GM19239 (cell line): ENCODE data around the gene METRN.

ENCODE experiments used
- DNase-seq: peaks from one replicate; pipeline ENCODE4 v3.0.0; 2011; ENCODE audit warnings: low spot score; ENCODE audit not compliant: insufficient read length
- FAIRE-seq: peaks from 2 replicates; lab custom pipeline; 2011; peaks lifted over from hg19 to GRCh38; lab: Jason Lieb, UNC

METRN gene

DNA sequence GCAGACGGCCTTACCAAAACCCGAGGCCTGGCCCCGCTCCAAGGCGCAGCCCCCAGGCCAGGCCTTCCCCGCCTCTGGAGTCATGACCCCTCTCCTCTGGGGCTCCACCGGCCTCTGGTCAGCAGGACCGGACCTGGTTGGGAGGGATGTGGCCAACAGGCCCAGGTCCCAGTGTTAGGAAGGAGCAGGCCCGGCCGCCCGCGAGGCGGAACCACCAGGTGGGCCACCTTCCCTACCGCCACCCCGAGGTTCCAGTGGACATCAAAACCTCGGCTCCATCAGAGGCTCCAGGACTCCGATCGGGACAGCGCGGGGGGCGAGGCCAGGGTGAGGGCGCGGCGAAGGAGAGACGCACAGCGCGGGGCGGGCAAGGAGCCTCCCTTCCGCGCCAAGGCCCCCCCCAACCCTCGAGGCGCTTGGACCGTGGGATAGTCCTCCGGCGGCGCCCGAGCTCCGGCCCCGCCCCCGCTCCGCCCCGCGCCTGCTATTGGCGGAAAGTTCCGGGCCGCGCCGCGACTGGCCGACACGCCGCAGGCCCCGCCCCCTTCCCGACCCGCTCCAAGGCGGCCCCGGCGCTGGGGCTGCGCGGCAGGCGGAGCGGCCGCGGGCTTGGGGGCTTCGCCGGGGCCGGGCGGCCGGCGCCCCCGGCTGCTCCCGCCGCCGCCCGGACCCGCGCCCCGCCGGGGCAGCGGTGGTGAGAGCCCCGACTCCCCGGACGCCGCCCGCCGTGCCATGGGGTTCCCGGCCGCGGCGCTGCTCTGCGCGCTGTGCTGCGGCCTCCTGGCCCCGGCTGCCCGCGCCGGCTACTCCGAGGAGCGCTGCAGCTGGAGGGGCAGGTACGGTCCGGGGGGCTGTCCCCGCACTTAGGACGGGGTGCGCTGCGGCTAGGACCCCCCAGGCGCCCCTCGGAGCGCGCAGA, at the start of gene METRN:
Gene METRN, plus strand, starts transcription at position 561 of the 919 bp plus-strand sequence. Its CDS starts 172 bp downstream, at position 733.
- DNase-seq = peak; percentile 99
- FAIRE-seq = peak; percentile 84

DNA sequence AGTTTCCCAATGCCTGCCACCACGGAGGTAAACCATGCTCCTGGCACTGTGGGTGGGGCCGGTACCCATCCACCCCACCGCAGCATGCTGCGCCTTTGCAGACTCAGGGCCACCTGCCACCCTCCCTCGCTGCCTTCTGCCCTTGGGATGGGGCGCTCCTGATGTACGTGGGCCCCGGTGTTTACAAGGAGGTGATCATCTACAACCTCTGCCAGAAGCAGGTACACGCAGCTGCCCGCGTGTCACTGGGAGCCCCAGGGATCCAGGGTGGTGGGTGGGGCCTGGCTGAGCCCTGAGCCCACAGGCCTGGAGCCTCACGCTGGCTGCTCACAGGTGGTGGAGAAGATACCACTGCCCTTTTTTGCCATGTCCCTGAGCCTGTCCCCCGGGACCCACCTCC, 48.3 kb upstream of the METRN start:
- FAIRE-seq = no peak
- DNase-seq = no peak

DNA sequence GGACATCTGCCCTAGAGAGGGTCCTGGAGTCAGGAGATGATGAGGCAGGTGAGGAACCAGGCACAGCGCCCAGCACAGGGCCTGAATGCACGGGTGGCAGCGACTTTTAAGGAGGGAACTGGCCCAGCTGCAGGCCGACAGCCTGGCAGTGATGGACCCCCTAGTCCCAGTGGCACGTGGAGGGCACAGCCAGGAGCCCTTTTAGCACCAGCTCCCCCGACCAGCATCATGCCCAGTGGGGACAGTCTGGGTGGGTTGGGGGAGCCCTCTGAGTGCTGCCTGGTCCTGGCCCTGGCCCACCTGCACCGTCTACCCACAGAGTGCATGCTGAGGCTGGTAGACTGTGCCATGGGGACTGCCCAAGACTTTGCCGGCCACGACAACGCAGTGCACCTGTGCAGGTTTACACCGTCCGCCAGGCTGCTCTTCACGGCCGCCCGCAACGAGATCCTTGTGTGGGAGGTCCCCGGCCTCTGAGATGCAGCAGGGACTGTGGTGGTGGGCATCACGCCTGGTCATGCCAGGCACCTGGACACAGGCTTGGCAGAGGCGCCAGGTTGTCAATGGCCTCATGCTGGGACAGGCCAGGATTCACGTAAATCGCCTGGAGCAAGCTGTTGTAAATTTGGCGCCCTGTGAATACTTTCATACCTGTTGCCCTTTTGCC, 47.7 kb upstream of the METRN start:
- DNase-seq (no peak), FAIRE-seq (no peak)

DNA sequence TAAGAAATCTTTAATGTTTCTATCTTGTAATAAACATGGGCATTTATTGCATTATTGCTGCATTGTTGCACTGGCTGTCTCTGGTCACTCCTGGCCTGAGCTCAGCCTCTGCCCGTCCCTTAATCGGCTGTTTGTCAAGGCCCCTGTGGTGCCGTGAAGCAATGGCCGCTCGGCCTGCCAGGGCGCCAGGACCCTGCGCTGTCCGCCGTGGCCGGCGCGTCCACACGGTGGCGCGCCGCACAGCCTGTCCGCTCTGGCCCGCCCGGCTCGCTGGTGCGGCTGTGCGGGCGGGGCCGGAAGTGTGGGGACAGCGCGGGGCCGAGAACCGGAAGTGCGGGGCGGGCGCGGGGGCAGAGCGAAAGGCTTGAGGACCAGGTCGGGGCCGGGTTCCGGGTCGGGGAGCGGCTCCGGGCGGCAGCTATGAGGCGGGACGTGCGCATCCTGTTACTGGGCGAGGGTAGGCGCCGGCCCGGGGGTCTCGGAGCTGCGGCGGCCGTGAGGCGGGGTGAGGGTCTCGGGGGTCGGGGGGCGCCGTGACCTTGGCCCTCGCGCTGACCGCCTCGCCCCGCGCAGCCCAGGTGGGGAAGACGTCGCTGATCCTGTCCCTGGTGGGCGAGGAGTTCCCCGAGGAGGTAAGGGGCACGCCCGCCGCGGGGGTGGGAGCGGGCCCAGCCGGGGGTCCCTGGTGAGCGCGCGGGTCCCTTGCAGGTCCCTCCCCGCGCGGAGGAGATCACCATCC, 47.0 kb upstream of the METRN start, which contains the start of gene RHOT2:
Gene RHOT2, plus strand, starts transcription at position 353 of the 739 bp plus-strand sequence. Its CDS starts 68 bp downstream, at position 421.
- peak; percentile 86 for FAIRE-seq

DNA sequence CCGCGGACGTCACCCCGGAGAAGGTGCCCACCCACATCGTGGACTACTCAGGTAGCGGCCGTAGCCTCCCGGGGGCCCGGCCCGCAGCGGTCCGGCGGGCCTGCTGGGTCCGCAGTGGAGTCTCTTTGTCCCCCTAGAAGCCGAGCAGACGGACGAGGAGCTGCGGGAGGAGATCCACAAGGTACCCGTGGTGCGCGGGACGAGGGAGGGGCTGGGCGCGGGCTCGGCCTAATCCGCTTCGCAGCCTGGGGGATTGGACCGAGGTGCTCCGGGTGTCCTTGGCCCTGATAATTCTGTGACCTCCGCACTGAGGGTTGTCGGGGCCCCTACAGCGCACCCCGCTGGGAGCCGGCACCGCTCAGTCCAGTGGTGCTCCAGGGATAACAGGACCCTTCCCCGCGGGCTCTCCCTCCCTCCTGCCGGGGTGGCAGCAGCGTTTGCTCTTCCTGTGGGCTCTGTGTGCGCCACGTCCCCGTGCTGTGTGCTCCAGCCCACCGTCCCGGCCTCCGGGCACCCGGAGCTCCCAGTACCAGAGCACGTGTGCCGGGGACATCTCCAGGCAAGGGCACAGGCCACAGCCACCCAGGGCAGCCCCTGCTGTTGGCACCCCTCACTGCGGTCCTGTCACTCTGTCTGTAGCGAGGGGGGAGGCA, 46.3 kb upstream of the METRN start:
- DNase-seq (no peak), FAIRE-seq (no peak)

More for the DNA sequence above, 47.0 kb upstream of the METRN start, which contains the start of gene RHOT2:
- peak; percentile 99 for DNase-seq

DNA sequence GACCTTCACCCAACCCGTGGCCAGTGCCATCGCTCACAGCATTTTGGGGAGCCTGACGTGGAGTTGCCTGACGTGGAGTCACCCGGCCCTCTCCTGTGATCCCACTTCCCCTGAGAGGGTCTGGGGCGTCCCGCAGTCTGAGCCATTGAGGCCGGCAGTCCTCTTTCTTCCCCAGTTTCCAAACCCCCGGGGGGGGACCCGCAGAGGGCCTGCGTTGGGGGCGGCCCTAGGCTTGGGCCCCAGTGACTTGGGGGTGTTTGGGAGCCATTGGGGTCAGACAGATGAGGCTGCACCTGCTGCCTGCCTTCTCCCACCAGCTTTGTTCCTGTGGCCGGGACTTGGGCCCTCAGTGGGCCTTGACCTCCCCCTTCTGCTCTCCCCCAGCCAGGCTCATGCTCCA, 45.3 kb upstream of the METRN start:
- FAIRE-seq = no peak
- DNase-seq = no peak

DNA sequence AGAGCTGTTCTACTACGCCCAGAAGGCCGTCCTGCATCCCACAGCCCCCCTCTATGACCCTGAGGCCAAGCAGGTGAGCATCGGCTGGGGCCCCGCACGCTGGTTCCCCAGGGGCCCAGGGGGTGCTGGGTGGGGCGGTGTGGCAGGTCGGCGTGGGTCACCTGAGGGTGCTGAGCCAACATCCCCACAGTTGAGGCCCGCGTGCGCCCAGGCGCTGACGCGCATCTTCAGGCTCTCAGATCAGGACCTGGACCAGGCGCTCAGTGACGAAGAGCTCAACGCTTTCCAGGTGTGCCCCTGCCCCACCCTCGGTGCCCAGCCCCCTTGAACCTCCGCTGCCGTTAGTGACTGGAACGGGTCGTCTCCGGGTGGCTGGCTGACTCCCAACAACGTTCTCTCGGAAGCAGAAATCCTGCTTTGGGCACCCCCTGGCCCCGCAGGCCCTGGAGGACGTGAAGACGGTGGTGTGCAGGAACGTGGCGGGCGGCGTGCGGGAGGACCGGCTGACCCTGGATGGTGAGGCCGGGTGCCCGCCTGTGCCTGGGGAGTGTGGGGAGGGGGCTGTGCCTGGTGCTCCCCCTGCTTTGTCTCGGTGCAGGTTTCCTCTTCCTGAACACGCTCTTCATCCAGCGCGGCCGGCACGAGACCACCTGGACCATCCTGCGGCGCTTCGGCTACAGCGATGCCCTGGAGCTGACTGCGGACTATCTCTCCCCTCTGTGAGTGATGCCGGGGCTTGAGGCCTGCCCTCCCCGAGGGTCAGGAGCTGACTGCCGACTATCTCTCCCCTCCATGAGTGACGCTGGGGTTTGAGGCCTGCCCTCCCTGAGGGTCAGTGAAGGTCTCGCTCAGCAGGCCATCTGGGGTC, 44.2 kb upstream of the METRN start:
- DNase-seq = no peak
- no peak for FAIRE-seq

DNA sequence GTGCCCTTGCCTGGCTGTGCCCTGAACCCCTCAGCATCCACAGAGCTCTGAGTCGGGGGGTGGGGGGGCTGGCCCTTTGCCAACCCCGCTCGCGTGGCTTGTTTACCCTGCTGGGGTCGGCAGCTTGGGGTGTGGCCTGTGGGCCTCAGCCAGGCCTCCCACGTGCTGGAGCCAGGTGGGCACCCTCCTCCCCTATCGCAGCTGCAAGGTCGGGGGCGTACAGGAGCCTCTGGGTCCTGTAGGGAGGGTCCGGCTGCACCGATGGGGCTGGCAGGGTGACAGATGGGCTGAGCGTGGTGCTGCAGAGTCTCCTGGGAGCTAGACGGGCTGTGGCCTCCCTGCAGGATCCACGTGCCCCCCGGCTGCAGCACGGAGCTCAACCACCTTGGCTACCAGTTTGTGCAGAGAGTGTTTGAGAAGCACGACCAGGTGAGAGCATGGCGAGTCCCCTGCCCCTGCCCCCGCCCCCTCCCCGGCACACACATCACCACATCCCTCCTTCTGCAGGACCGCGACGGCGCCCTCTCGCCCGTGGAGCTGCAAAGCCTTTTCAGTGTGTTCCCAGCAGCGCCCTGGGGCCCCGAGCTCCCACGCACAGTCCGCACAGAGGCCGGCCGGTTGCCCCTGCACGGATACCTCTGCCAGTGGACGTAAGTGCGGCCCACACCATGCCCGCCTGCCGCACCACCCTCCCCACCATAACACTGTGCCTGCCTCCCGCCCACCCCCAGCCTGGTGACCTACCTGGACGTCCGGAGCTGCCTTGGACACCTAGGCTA, 43.4 kb upstream of the METRN start:
- FAIRE-seq (no peak), DNase-seq (no peak)

DNA sequence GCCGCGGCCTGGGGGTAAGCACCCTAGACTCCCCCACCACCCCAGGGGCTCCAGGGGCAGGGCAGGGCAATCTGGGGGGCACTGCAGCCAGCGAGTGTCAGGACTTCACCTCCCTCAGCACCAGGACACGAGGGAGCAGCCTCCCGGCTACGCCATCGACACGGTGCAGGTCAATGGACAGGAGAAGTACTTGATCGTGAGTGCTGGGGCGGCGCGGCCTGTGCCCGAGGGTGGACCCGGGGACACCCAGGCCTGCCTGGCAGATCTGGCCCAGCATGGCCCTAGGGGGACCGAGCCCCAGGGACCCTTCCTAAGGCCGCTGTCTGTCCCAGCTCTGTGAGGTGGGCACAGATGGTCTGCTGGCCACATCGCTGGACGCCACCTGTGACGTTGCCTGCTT, 42.5 kb upstream of the METRN start:
- FAIRE-seq = no peak

DNA sequence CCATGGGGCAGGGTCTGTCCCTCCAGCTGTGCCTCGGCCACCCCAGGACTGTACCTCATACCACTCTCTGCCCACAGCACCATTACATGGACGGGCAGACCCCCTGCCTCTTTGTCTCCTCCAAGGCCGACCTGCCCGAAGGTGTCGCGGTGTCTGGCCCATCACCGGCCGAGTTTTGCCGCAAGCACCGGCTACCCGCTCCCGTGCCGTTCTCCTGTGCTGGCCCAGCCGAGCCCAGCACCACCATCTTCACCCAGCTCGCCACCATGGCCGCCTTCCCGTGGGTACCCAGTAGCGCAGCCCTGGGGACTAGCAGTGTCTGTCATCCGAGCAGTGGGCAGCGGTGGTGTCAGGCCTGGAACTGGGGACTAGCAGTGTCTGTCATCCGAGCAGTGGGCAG, 42.1 kb upstream of the METRN start:
- no peak for DNase-seq
- FAIRE-seq = no peak

More for the DNA sequence above, 42.5 kb upstream of the METRN start:
- no peak for DNase-seq

DNA sequence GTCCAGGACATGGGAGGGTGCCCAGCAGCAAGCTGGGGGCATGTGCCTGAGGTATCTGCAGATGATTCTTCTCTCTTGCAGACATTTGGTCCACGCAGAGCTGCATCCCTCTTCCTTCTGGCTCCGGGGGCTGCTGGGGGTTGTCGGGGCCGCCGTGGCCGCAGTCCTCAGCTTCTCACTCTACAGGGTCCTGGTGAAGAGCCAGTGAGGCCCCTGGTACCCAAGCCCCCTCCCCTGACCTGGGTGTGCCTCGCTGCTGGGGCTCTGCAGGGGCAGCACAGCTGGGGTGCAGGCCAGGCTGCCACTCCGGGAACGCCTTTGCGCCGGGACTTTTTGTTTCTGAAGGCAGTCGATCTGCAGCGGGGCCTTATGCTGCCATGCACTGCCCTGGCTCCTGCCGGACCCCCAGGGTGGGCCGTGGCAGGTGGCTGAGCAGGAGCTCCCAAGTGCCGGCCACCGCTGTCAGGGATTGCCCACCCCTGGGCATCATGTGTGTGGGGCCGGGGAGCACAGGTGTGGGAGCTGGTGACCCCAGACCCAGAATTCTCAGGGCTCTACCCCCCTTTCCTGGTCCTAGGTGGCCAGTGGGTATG, 41.4 kb upstream of the METRN start:
- DNase-seq = no peak
- no peak for FAIRE-seq

DNA sequence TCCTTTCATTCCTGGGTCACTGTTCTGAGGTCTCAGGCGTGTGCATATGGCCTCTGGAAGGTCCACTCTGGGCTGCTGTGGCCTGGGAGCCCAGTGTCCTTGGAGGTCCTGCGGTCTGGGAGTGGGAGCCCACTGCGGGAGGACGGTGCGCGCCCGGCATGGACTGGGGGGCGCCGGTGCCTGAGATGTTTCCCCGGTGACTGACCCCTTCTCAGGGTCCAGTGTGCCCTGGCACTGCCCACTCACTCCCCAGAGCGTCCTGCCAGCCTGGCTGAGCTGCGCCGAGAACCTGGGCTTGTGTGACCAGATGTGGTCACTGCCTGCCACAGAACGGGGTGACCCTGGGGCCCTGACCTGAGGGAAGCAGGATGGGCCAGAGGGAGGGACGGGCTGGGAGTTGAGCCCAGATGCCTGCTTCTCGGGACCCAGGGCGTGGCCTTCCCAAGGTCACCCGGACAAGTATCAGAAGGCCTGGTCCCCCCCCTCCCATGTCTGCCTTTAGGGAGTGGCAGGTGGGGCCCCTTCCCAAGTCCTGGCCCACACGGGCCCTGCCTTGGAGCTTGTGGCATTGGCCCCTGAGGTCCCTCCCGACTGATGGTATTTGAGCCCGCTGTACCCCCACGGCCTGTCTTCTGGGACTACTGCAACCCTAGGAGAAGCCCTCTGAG, 40.6 kb upstream of the METRN start:
- no peak for DNase-seq
- no peak for FAIRE-seq

DNA sequence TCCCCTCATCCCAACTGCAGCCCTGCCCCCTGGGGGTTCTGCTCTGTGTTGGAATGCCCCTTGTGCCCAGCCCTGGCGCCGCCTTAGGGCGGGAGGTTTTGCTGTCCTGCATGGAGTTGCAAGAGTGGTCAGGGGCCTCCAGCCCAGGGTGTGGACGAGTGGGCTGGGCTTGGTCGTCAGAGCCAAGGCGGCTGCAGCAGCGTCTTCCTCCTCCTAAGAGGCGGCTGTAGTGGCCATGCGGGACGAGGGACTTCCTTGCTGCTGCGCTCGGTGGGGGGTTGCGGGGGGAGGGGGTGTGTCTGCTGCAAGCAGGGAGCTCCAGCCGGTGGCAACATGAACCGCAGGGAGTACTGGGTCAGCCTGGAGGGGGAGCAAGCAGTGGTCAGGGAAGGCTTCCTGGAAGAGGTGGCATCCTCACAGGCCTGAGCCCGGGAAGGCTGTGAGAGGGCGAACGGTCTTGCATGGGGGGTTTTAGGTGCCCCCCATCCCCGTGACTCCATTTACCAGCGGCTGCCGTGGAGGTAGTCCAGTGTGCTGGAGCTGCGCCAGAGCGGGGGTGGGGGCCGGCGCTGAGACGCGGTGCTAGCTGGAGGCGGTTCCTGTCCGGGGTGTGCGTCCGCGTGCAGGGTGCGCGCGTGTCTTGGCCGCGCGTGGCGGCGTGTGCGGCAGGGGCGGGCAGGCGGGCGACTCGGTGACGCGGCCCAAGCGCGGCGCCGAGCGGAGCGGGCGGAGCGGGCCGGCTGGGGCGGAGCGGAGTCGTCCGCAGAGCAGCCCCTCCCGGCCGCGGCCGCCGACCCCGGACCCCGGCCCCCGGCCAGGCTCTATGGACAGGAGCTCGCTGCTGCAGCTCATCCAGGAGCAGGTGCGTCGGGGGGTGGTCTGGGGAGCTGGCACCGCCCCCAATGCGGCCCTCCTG, 39.7 kb upstream of the METRN start, which contains the start of gene RHBDL1:
Gene RHBDL1, plus strand, starts transcription at position 704 of the 916 bp plus-strand sequence. Its CDS starts 120 bp downstream, at position 824.
- FAIRE-seq (no peak), DNase-seq (no peak)

DNA sequence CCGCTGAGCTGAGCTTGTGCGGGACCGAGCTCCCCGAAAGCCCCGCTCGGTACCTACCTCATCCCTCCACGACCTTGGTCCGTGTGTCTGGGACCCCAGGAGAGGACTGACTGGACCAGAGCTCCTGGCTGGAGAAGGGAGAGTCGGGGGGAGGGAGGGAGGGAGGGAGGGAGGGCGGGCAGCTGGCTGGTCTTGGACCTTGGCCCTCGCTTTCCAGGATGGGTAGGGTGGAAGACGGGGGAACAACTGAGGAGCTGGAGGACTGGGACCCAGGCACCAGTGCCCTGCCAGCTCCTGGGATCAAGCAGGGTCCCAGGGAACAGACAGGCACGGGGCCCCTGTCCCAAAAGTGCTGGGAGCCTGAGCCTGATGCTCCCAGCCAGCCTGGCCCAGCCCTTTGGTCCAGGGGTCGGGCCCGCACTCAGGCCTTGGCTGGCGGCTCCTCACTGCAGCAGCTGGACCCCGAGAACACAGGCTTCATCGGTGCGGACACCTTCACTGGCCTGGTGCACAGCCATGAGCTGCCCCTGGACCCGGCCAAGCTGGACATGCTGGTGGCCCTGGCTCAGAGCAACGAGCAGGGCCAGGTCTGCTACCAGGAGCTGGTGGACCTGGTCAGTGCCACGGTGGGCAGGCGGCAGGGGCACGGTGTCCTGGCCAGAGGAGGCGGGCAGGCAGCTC, 38.9 kb upstream of the METRN start:
- FAIRE-seq = no peak

DNA sequence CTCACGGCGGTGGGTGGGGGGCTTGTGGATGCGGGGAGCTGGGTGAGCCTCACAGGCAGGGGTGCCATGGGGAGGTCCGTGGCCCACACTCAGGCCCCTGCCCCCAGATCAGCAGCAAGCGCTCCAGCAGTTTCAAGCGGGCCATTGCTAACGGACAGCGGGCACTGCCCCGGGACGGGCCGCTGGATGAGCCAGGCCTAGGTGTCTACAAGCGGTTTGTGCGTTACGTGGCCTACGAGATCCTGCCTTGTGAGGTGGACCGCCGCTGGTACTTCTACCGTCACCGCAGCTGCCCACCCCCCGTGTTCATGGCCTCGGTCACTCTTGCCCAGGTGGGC, 38.4 kb upstream of the METRN start:
- FAIRE-seq (no peak), DNase-seq (no peak)

More for the DNA sequence above, 38.9 kb upstream of the METRN start:
- no peak for DNase-seq

DNA sequence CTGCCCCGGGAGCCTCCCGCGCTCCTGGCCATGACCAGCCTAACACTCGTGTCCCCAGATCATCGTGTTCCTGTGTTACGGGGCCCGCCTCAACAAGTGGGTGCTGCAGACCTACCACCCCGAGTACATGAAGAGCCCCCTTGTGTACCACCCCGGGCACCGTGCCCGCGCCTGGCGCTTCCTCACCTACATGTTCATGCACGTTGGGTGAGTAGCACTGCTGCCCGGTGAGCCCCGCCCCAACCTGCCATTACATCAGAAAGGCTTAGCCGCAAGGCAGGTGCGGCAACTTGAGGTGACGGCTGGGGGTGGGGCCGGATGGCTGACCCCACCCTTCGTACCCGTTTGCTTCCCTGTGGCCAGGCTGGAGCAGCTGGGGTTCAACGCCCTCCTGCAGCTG, 38.0 kb upstream of the METRN start:
- no peak for DNase-seq

More for the DNA sequence above, 38.0 kb upstream of the METRN start:
- FAIRE-seq = no peak
